ENCODE results near the gene TRERF1.

TRERF1 gene

DNA sequence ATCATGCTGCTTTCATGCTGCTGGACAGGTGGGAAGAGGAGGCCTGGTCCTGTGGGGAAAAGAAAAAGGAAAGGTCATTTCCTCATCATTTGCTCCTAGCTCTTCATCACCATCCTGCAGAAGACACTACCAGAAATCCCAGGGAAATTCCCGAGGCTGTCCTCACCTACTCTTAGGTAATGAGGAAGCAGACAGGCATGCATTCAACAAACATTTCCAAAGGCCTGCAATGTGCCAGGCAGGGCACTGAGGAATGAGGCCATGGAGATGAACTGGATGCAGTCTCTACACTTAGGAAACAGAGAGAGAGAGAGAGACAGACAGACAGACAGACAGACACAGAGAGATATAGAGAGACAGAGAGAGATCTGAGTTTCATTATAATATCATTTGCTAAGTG is 151.0 kb downstream of the TRERF1 start:
- no peak for DNase-seq

DNA sequence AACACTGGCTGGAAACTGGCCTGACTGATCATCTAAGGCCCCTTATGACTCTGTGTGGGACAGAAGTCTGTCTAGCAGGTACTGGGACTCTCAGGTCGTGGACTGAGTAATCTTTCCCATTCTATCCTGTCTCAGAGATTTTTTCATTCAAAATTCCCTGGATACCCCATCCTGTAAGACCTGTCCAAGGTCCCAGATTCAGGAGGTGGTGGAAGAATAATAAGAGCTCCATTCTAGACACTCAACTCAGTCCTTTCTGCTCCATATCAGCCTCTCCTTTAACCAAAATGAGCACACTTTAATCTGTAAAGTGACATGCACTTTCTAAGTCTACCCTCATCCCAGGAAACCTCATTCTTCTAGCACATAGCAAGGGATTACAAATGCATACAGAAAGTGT is 151.5 kb downstream of the TRERF1 start:
- DNase-seq, result no peak

DNA sequence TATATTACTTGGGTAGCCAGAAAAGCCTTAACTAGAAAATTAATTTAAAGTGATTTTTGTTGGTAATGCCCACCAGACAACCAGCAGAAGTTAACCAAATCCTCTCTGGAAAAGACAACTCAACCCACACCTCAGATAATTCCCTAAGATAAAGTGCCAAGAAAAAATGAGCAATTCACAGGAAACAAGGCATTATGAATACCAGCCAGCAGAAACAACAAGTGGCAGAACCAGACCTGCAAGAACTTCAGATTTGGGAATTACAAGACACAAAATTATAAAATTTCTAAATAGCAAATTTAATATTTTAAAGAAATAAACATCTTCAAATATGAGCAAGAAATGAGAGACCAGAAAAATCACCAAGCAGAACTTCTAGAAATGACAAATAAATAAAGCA is 154.1 kb downstream of the TRERF1 start:
- no peak for DNase-seq

DNA sequence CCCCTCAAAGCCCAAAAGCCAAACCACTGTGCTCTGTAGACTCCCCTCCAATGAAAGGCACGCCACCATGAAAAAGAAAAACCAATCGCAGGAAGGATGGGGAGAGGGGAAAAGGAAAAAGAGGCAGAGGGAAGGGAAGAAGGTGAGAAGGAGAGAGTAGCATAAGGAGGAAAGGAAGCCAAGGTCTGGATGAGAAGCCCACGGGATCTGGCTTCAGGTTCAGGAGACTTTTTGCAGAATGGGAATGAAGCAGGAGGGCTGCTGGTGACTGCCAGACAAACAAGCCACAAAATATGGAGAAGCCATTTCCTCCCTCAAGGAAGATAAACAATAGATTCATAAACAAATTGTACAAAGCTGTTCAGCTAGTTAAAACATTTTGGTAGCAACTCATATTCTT is 155.1 kb downstream of the TRERF1 start:
- no peak for DNase-seq

DNA sequence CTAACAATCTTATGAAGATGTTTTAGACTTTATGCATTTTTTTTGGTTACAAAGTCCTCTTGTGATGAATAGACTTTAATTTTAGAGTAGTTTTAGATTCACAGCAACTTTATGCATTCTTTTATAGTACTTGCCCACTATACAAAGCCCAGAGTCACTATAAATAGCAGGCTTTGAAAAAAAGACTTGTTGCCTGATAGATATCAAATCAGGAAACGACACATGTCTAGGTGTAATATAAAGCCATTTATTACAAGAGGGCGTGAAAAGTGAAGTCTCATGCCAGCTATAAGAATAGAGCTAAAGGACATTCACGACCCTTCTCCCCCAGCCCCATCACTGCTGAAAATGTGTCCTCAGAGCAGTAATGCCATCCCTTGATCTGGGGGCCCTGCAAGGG is 156.0 kb downstream of the TRERF1 start:
- no peak for DNase-seq

DNA sequence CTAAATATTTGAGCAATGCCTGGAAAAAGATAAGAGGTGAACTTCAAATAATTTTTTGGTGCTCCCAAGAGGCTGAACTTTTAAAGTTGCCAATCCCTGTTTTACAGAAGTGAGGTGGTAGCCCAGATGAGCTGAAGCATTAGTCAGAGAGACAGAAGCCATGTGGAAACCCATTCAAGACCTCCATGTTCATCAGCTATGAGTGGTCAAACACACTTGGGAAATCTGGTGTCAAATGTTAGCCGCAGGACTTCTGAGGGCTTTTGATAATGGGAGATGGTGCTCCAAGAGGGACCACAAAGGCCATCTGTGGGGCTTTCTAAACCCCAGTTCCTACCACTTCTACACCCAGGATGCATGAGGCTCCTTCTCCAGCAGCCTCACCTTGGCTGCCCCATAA is 156.5 kb downstream of the TRERF1 start:
- no peak for DNase-seq

DNA sequence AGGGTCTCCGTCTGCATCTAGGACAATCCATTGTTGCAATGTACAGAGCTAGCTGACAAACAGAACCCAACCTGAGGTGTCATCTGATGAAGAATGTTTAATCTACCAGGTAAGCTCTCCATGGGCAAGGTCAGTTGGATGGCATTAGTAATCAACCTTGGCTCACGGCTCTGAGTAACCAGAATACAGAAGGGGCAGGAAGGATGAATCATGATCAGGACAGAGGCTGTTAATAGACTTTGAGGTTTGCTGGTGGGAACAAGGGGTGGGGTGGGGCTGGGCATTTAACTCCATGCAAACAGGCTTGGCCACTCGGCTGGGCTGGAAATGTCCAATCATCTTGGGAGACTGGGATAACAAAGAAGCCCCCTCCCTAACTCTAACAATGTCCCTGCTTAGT is 157.0 kb downstream of the TRERF1 start:
- no peak for DNase-seq

DNA sequence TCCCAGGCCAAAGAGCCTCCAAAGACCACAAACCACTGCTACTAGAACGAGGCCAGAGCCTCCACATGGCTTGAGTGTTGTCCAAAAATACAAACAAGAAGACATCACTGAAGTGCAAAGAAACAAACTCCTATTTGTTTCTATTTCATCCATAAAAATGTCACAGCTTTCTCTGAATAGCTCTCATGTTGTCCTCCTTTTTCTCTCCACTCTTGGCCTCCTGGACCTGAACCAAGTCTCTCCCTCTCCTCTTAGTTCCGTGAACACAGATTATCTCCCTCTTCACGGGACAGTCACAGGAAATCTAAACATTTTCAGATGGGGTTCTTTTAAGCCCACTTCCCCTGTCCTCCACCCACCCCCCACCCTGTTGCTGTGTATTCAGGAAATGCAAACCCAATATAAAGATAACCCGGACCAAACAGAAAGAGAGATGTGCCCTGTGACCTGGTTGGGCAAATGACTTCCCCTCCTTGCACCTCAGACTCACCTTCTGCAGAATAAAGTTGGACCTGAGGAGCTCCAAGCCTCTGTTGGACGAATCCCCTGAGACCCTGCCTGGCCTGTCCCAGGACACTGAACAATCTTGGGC is 158.2 kb downstream of the TRERF1 start:
- DNase-seq, result no peak

DNA sequence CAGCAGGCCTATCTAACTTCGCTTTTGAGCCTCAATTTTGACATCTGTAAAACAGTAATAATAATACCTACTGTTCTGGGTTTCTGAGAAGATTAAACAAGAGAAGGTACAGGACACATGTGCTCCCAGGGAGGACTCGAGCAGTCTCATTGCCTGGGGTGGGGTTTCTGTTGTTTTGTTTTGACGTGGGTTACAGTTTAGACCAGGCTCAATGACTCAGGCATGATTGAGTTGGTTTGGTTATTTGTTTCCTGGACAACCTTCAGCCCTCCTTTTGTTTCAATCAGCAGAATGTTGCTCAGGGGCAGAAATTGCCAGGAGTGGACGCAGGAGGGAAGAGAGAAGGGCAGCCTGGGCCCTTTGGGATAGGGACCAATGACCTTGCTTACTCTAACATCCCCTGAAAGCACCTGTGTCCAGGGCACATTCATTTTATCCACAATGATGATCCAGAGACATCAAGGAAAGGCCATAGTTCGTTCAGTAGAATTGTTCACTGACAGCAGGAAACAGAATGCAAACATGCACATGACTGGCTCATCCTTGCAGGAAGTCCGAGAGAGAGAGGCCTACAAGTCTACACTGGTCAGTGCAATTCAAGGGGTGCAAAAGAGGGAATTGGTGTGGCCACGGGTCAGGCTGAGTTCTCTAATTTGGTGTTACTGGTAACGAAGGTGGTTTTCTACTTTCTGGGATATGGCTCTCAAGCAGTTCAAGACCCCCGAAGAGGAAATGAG is 159.6 kb downstream of the TRERF1 start:
- DNase-seq, result peak; percentile 18

DNA sequence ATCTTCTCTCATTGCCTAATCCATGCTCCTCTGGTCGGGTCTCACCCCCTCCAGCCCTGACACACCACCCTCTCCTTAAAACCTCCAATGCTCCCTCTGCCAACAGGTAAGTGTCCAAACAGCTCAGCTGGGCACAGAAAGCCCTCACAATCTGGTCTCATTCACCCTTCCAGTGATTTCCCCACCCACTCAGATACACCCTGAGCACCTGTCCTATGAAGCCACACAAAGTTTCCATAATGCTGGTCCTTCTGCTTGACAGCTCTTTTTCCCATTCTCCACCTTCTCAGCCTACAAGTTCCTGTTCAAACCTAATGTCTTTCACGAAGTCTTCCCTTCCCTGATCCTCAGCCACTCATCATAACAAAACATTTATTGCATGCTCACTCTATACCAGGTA is 164.0 kb downstream of the TRERF1 start:
- no peak for DNase-seq

DNA sequence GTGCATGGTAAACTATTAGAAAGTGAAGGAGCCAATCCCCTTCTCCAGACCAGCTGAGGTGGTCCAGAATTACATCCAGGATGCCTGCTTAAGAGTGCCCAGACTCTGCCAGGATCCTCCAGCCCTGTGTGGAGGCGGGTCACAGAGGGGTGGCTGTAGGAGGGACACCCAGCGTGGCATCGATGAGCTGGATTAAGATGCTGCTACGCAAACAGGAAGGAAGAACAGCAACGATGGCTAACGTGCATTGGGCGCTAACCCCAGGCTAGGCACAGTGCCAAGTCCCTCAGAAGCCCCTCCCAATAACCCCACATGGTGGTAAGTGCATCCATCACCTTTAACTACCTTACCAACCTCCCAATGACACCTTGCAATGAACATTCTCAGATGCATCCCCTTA is 170.2 kb downstream of the TRERF1 start:
- DNase-seq, result peak; percentile 39

DNA sequence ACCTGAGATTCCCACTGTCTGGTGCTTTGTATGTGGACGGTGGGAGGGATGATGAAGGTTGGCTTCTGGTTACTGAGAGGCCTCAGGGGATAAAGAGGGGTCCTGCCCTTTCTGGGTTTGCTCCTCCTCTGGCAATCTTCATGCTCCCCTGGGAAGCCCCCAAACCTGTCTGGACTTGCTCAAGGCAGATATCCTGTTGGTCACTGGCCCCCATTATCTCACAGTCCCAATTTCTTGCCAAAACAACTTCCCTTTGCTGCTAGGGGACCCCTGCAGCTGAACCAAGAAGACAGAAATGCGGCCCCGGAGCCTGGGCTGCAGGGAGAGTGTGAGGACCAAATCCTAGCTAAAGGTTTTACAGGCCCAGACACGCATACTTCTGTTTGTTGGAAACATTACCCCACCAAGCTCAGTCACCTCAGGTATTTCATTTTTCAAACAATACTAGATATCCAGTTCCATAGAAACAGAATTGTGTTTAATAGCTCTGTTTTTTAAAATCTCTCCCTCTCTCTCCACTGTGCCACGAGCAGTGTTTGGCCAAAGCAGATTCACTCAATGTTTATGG is 170.7 kb downstream of the TRERF1 start:
- no peak for DNase-seq

DNA sequence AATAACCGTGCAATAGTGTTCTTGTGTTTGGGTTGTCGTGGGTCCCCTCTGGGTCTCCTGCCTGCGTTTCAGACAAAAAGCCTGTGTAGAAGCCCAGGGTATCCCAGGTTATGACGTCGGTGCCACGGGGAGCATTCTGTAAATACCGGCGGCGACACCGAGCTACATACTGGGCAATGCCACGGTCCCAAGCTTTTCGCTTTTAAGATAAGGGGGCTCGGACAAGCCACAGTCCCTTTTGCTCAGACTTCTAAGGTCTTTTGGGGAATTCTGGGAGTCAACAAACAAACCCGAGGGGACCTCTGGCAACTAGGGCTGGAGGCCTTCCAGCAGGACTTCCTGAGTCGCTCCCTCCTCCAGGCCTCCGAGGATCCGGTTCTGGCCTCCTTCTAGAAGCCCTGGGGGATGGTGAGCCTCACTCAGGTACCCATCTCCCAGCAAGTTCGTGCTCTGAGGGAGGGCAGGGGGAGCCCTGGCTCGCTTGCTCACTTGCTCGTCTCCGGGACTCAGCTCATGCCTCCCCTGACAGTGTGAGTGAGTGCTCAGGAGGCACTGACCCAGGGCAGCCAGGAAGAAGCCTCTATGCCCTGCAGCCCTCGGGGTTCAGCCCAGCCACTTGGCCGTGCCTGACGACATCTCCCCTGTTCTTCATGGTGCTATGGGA is 171.6 kb downstream of the TRERF1 start:
- no peak for DNase-seq

DNA sequence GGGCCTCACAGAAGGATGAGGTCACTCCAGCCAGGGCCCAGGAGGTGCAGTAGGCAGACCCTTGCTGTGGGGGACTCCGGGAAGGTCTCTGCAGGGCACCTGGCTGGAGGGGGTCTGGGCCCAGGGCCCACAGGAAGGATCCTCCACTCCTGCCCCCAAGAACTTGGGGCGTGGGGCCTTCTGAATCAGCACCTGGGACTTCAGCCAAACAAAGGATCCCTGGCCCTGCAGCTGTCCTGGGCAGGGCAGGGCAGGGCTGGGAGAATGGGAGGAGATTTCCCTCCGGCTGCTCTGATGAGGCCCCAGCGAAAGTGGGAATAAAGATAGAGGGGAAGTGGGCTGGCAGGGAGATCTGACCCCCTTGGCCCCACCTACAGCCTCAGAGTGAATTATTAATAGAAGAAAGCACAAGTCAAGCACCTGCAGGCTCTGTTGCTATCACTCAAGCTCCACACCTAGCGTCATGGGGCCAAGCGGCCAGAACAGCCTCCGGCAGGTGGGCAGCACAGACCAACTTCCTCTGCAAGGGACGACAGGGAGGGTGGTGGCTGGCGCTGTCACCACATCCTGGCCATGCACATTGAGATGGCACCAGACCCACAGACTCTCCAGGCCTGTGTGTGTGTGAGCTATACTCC is 172.5 kb downstream of the TRERF1 start:
- no peak for DNase-seq

DNA sequence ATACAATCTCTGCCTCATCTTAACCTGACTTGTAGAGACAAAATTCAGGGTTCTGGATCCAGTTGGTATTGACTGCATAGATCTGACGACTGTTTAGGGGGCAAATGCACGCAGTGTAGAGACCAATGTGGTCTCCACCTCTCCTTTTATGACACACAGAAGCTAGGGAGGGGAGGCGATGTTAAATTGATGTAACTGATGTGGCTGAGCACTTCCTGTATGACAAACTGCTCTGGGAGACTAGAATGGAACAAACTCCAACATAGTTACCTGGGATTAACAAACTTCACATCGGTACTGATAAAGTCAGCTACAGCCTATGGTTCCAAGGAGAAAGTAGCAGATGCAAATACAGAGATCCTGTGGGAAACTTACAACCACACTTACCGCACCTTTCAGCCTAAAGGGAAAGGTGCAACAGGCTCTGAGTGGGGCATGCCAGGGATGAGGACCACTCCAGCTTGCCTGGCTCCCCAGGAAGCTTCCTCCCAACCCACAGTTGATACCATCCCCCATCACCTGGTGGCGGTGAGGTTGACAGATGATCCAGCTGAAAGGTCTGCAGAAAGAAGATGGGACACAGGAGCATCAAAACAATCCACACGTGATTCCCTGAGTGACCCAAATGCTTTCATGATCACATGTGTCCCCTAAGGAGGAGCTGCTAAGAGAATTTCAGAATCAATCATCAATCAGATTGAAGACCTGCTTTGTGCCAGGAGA is 173.4 kb downstream of the TRERF1 start:
- DNase-seq, result no peak

DNA sequence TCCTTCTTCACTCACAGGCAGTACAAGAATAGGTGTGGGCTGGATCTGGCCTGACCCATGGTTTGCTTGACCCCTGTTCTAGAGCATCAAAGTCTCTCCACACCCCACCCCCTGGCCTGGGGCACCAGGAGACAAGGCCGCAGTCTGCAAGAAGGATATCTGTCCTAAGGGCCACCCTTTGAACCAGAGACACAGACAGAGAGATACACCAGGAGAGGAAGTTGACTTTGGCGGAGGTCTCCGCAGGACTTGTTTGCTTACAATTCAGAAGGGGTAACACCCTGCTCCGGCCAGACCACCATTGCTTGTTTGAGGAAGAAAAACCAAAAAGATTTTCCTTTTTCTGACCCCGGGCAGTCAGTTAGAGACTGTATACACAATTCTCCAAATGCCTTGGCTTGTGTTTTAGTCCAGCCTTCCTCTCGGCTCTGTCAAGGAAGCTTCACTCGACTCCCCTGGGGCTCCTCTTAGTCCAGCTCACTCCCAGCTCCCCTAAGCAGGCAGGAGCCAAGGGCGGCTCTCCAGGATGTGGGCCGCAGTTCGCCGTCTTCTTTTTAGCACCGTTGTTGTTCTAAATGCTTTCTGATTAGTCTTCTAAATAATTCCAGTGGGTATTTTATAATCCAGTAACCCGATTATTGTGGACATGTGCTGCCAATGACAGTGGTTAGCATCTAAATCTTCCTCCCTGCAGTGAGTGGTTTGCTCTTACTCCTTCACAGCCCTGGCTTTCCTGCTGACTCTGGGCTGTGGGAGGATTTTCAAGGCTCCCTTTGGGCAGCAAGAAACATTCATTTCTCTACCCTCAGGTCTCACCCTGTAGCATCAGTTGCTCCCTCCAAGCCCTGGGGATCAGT is 175.5 kb downstream of the TRERF1 start:
- no peak for DNase-seq

DNA sequence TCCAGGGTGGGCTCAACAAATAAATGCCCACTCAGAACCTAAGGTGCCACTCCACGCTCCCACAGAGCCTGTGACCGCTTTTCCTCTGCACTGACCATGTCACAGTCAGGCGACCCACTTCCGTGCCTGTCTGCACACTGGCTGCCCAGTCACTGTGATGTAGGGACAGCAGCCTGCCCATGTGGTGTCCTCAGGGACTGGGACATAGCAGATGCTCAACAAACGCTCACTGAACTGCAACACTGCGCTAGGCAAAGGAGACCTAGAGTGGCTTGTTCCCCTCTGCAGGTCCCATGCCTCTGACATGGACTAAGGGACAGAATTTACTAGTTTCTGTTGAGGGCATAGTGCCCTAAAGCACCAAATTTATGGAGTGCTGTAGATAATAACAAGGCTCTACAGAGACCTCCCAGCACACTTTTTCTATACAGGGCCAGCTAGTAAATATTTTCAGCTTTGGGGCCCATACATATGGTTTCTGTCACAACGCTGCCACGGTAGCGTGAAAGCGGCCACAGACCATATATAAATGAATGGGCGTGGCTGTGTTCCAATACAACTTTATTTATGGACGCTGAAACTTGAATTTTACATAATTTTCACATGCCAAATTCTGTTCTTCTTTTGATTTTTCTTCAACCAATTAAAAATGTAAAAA is 176.2 kb downstream of the TRERF1 start:
- no peak for DNase-seq

DNA sequence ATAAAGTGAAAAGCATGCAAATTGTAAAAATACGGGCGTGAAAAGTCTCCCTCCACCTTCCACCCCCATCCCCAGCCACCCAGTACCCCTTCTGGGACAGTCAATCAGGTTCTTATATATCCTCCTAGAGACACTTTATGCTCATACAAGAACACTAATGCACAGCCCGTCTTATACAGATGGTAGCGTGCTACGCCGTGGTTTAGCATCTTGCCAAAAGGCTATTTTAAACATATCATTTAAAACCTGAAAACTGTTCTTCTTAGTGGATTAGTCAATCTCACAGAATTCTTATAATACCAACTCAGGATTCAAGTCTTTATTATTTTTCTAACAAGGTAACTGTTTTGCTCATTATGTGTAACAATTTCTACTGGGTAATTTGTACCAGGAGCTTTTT is 176.8 kb downstream of the TRERF1 start:
- DNase-seq, result no peak

DNA sequence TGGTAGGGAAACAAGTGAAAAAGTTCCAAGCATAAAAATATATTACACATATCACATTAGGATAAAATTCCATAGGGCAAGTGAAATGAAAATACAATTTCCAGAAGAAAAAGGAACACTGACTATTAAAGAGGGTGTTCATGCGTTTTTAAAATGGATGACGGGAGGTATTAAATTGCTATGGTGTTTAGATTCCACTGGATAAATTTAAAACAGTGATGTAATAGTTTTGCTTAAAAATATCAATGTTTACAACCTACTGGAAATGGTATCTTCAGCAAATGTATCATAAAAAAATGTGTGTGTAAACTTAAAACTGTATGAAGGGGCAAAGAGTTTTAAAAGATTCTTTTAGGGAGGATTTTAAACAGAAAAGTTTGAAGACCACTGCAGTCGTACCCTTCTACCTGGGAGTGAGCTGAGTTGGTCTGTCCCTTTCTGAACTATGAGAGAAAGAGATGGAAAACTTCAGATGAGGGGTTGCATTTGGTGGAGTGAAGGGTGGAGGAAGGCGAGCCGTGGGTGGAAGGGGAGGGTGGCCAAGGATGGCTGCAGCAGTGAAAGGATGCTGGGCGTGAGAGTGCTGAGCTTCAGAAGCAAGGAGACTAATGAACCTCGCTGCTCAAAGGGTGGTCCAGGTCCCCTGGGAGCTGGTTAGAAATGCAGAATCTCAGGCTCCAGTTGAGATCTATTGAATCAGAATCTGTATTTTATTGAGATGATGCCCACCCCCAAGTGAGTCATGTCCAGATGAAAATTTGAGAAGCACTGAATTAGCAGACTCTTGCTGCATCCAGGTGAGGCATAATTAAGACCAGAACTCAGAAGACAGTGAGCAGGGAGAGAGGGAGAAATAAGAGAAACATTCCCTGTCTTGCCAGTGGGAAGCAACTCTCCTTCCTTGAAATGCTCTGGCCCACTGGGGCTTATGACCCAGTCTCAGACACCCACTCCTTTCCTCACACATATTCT is 179.6 kb downstream of the TRERF1 start:
- DNase-seq, result no peak

DNA sequence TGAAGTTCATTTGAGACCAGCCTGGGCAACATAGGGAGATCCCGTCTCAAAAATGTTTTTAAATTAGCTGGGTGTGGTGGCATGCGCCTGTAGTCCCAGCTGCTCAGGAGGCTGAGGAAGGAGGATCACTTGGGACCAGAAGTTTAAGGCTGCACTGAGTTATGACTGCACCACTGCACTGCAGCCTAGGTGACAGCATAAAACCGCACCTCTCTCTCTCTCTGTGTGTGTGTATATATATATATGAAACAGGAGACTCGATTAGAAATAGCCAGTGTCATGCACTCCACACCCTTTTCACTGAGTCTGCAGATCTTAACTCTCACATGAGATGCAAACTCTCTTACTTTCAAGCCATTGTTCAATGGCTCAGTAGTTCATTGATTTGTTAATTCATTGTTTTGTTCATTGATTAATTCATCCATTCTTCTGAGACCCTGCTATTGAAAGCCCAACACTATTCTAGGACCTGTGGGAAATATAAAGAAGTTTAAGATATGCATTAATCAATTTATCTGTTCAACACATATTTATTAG is 181.7 kb downstream of the TRERF1 start:
- DNase-seq, result no peak

All from stimulated activated CD4-positive, alpha-beta T cell treated with anti-CD3 and anti-CD28 coated beads, Interleukin-4, amount 100 ng/mL, for 24 hours (primary cell).